GM23248 (cell line): ENCODE results near the gene TET2.

Experiments
- EZH2 ChIP-seq: fragments of 200-600 bp; sonication (generic); IDR thresholded peaks from 2 replicates; pipeline ENCODE4 v1.6.1; 2018; ENCODE audit warnings: antibody characterized with exemption, mild to moderate bottlenecking; ENCODE audit not compliant: insufficient read depth, poor library complexity, severe bottlenecking
- EZH2phosphoT487 ChIP-seq: fragments of 200-600 bp; sonication (generic); IDR thresholded peaks from 2 replicates; pipeline ENCODE4 v1.6.1; 2018; ENCODE audit warnings: antibody characterized with exemption, moderate library complexity, mild to moderate bottlenecking, low read depth; ENCODE audit not compliant: insufficient read depth

GRCh38 chr4:105305019-105305836 lies 158.6 kb downstream of the TET2 start:
- TF ChIP-seq EZH2 (no peak), EZH2phosphoT487 (no peak)
